ENCODE measurements around the gene TLE3.

TLE3 gene

GRCh38 chr15:70064441-70064840 lies 33.3 kb downstream of the TLE3 start:
- H3K4me3 ChIP-seq (ENCODE audit: control insufficient read depth, low read depth, low read length) = no peak overlapping the region
- DNase-seq (ENCODE audit: low read depth) = peak; percentile 15
- TF ChIP-seq CTCF (conservative IDR thresholded peaks at IDR 0.05; ENCODE audit: control insufficient read depth, insufficient read depth, low read depth, low read length) = peak; percentile 5

DNA sequence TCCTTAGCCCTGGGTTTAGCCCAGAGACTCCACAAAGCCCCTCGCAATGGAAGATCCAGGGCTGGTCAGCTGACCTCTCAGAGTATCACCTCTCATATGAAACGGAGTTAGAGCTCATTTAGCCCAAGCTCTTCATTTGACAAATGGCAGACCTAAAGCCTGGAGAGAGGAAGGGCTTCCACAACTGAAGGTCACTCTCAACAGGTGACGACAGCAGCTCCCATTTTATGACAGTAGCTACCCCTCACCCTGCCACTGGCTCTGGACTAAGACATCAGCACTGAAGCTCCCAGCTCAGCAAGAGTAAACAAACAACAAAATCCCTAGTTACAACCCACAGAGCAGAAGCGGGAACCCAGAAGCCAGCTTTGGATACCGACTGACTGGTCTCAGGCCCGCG lies 33.7 kb downstream of the TLE3 start:
- H3K4me3 ChIP-seq (ENCODE audit: control insufficient read depth, low read depth, low read length) = no peak overlapping the region
- no peak for DNase-seq (ENCODE audit: low read depth)
- no peak for TF ChIP-seq CTCF (conservative IDR thresholded peaks at IDR 0.05; ENCODE audit: control insufficient read depth, insufficient read depth, low read depth, low read length)

- TF ChIP-seq CTCF (conservative IDR thresholded peaks at IDR 0.05; ENCODE audit: control insufficient read depth, insufficient read depth, low read depth, low read length) = no peak
- H3K4me3 ChIP-seq (ENCODE audit: control insufficient read depth, low read depth, low read length) = no peak overlapping the region
These were observed 34.3 kb downstream of the TLE3 start for GRCh38 chr15:70063261-70063925.

GRCh38 chr15:70062321-70062956 lies 35.3 kb downstream of the TLE3 start:
- no peak overlapping the region for H3K4me3 ChIP-seq (ENCODE audit: control insufficient read depth, low read depth, low read length)
- peak; percentile 95 for DNase-seq (ENCODE audit: low read depth)
- no peak for TF ChIP-seq CTCF (conservative IDR thresholded peaks at IDR 0.05; ENCODE audit: control insufficient read depth, insufficient read depth, low read depth, low read length)

More at GRCh38 chr15:70063261-70063925, 34.3 kb downstream of the TLE3 start:
- peak; percentile 9 for DNase-seq (ENCODE audit: low read depth)

DNA sequence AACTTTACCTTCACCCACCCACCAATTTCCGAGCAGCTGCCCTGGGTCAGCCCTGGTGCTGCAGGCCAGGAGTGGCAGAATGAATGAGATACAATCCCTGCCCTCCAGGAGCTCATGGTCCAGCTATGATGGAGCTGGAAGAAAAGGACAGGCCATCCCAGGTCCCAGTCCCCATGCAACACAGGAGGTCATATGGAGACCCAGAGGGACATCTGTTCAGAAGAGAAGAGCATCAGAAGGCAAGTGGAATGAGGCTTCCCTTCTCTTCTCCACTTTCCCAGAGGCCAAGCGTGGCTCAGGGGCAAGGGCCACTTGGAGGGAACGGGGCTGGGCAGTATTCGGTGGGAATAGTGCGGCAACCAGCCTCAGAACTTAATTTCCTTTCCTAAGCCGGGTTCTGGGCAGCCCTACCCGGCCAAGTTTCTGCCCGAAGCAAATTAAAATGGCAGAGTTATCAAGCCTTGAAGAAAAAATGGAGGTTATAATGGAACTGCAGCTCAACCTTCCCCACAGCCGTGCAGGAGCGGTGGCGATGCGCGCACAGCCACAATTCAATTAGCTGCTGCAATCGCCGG lies 35.9 kb downstream of the TLE3 start:
- no peak overlapping the region for H3K4me3 ChIP-seq (ENCODE audit: control insufficient read depth, low read depth, low read length)
- TF ChIP-seq CTCF (conservative IDR thresholded peaks at IDR 0.05; ENCODE audit: control insufficient read depth, insufficient read depth, low read depth, low read length) = no peak
- DNase-seq (ENCODE audit: low read depth) = no peak

DNA sequence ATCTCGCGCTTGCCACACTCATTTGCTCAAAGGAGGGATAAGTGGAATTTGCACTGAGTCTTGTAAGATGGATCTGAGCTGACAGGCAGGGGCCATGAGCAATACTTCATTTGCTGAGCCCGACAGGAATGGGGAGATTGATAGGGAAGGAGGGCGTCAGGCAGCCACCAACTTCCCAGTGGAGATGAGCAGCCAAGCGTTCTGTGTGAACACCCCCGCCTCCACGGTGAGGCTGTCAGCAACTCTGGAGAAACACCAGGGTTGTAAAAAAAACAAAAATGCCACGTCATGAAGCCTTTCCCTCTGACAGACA lies 36.8 kb downstream of the TLE3 start:
- no peak for TF ChIP-seq CTCF (conservative IDR thresholded peaks at IDR 0.05; ENCODE audit: control insufficient read depth, insufficient read depth, low read depth, low read length)
- peak; percentile 52 for DNase-seq (ENCODE audit: low read depth)
- no peak overlapping the region for H3K4me3 ChIP-seq (ENCODE audit: control insufficient read depth, low read depth, low read length)

All from fibroblast of mammary gland (primary cell).